ENCODE measurements around the gene VEPH1. TPM values are rescaled to one million over a fixed set of nuclear protein-coding genes. Genes with fewer than 3 reads are reported as not detected.

The VEPH1 gene
- total RNA-seq, 1 experiment from 2014 or later, result 7.7 TPM

GRCh38 chr3:157408499-157409149, 94.6 kb downstream of the VEPH1 start:
- Histone ChIP-seq H2BK120ac (ENCODE audit: low read depth, low read length, poor library complexity, severe bottlenecking) (no peak overlapping the region), H3K27me3 (ENCODE audit: insufficient read depth, low read length) (no peaks in the 10 kb centered on the region), H3K79me1 (ENCODE audit: insufficient read depth, low read depth, low read length, poor library complexity, severe bottlenecking) (no peaks in the 10 kb centered on the region), H2AFZ (ENCODE audit: low read length) (no peak overlapping the region), H3K23ac (ENCODE audit: insufficient read length, low read depth, low read length) (no peak overlapping the region), H4K8ac (replicated peaks; ENCODE audit: insufficient read length, low read depth, low read length) (no peak overlapping the region), H3K9me3 (ENCODE audit: control insufficient read depth, low read depth, low read length) (no peaks in the 10 kb centered on the region), H2BK5ac (ENCODE audit: insufficient read length, low read length) (no peak overlapping the region), H4K91ac (ENCODE audit: insufficient read length, low read depth, low read length) (no peak overlapping the region), H3K79me2 (ENCODE audit: insufficient read depth, low read length) (no peaks in the 10 kb centered on the region), H3K9ac (ENCODE audit: extremely low read depth, insufficient read length, low read length) (no peak overlapping the region), H3K14ac (ENCODE audit: insufficient read depth, low read length) (no peak overlapping the region), H3K27ac (ENCODE audit: insufficient read length, low read depth, low read length) (no peak overlapping the region), H3K56ac (ENCODE audit: insufficient read length, low read depth, low read length) (no peak overlapping the region), H3T11ph (ENCODE audit: low read length) (no peak overlapping the region), H2BK20ac (ENCODE audit: low read depth, low read length, poor library complexity, severe bottlenecking) (no peak overlapping the region), H2AK5ac (ENCODE audit: insufficient read length, low read length) (no peak overlapping the region), H3K18ac (ENCODE audit: insufficient read length, low read depth, low read length) (no peak overlapping the region), H2BK15ac (ENCODE audit: low read depth, low read length) (no peak overlapping the region), H3K23me2 (ENCODE audit: insufficient read length, low read depth, low read length, poor library complexity, severe bottlenecking) (no peaks in the 10 kb centered on the region), H3K4ac (ENCODE audit: low read depth, low read length) (no peak overlapping the region), H4K20me1 (ENCODE audit: control insufficient read depth, insufficient read depth, insufficient read length) (no peaks in the 10 kb centered on the region), H3K4me2 (ENCODE audit: insufficient read depth, insufficient read length, low read length) (no peak overlapping the region), H4K5ac (ENCODE audit: insufficient read length, low read depth, low read length) (no peak overlapping the region), H3K4me1 (ENCODE audit: insufficient read depth, low read length) (peaks cover 5% of the 10 kb centered on the region; the same call in 1 of the 2 replicates), H2BK12ac (ENCODE audit: insufficient read length, low read depth, low read length) (no peak overlapping the region)
- DNase-seq, result no peak
- no peak overlapping the region; a peak in 1 of 7 replicates for H3K27ac Mint-ChIP-seq
- H3K4me1 Mint-ChIP-seq, result peaks cover 11 to 18% of the 10 kb centered on the region in 2 experiments
- H3K4me3 Mint-ChIP-seq, result no peak overlapping the region
- TF ChIP-seq CTCF (conservative IDR thresholded peaks at IDR 0.05), result no peak
- no peaks in the 10 kb centered on the region for H3K27me3 Mint-ChIP-seq (ENCODE audit: low read depth)
- H3K36me3 Mint-ChIP-seq (ENCODE audit: insufficient read depth in 1 of 3, low read depth in 3 of 3), result 0 out of 7 replicates have a peak, but pooled peaks cover 0 to 2% (median 0%) of the 10 kb centered on the region in 3 experiments
- no CpG with 5 or more reads among the region's 4 CpGs for WGBS (ENCODE audit: extremely low coverage, insufficient read length, low lambda C conversion rate)
- H3K9me3 Mint-ChIP-seq, result no peaks in the 10 kb centered on the region
